Stimulated activated CD4-positive, alpha-beta T cell treated with anti-CD3 and anti-CD28 coated beads, Interleukin-1b, Interleukin-23, amount 100 ng/mL, for 1 hour (primary cell): ENCODE results near the gene SLC3A2.
A peak's percentile ranks its signal among the peaks of the same experiment; 100 is the strongest.

Source experiments
- DNase-seq, 2 donors: peaks; one replicate each; pipeline ENCODE4 v3.0.0-alpha.2; 2020; ENCODE audit warnings: low read depth in 2 of 2

Gene SLC3A2

DNA sequence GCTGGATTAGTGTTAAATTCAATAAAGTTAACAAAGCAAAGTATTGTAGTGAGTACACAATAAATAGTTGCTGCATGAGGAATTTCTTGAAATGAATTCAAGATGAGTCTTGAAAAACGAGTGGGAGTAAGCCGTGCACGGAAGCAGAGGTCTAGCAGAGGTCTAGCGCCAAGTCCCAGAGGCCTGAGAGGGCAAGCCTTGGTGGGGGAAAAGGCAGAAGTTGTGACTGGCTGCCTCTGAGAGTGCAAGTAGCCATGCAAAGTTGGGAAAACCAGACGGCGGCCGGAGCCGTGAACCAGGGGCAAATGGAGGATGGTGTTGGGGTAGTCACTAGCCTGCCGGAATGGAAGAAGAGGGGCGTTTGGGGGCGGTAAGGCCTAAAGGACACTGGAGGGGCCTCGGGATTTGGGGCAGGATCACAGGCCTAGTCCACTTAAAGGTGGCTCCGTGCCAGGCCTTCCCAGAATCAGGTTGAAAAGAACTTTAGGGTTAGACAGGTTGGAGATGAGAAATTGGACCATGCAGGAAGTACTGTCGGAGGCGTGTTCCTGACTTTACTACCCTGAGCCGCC, 379 bp upstream of the SLC3A2 start:
- DNase-seq: no peak

- DNase-seq: peak; percentile 73 to 88
These were observed 1.1 kb downstream of the SLC3A2 start for GRCh38 chr11:62881579-62882430.

- DNase-seq: no peak
These were observed 1.7 kb downstream of the SLC3A2 start for GRCh38 chr11:62882431-62882749.

DNA sequence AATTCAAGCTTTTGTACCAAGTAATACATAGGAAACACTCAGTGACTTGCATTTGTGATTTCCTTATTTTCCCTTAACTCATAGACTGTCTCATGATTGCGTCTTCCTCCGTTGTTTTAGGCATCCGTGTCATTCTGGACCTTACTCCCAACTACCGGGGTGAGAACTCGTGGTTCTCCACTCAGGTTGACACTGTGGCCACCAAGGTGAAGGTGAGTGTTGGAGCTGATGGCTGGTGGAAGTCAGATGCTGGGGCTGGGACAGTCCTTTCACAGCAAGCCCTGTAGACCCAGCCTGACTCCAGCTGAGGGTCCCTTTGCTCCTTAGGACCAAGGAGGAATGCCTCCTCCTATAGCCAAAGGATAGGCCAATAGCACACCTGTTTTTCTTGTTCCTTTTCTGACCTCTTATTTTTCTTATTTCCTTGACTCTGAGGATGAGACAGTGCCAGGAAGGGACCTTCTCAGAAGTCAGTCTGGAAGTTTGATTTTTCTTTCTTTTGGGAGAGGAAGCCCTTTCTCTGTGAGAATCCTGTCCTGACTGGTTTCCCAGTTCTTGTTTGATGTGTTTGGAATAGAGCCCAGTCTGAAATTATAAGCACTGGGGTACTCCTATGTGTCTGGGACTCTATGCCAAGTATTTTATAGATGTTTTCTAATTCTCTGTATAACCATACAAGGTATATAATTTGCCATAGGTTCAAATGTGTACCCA, 2.2 kb downstream of the SLC3A2 start:
- no peak for DNase-seq

DNA sequence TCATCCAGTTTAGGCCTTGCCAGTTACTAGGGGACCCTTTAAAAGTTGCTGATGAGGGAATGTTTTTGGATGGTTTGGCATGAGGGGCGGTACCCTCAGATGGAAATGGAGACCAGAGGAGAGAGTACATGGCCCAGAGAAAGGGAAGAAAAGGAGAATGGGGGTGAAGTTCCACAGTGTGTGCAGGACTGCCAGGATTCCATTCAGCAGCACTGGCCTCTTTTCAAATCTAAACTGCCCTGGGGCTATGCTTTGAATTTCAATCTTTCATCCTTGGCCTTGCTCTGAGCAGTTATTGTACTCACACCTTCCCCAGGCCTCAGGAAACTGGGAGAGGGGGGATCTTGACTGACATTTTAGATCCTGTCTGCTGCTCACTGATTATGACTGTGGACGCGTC, 3.0 kb downstream of the SLC3A2 start:
- no peak for DNase-seq

DNA sequence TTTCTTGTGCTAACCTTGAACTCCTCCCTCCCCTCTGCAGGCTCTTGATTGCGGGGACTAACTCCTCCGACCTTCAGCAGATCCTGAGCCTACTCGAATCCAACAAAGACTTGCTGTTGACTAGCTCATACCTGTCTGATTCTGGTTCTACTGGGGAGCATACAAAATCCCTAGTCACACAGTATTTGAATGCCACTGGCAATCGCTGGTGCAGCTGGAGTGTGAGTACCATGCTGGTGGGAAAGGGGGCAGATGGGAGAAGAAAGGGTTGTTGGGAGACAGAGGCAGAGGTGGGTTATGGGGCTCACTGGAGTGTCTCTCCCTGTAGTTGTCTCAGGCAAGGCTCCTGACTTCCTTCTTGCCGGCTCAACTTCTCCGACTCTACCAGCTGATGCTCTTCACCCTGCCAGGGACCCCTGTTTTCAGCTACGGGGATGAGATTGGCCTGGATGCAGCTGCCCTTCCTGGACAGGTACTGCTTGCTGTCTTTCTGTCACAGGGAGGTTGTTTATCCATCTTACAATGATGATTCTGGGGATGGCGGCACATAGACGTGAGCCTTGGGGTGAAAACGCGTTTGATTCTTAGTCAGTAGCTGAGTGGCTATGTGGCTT, 4.5 kb downstream of the SLC3A2 start:
- DNase-seq: no peak

DNA sequence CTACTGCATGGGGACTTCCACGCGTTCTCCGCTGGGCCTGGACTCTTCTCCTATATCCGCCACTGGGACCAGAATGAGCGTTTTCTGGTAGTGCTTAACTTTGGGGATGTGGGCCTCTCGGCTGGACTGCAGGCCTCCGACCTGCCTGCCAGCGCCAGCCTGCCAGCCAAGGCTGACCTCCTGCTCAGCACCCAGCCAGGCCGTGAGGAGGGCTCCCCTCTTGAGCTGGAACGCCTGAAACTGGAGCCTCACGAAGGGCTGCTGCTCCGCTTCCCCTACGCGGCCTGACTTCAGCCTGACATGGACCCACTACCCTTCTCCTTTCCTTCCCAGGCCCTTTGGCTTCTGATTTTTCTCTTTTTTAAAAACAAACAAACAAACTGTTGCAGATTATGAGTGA, 7.7 kb downstream of the SLC3A2 start:
- DNase-seq: no peak

DNA sequence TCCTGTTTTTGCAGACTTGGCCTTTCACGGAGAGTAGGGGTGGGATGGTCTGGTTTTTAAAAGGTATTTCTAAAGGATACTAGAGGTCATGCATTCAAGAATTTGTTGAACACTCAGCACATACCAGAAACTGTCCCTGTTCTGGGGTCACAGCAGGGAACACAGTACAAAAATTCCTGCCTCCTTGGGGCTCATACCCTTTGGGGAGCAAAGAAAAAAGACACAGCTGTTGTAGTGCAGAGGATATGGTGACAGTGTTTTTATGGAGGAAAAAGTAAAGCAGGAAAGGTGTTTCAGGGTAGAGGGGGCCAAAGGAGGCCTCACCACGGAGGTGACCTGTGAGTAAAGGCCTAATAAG, 8.4 kb downstream of the SLC3A2 start:
- no peak for DNase-seq

DNA sequence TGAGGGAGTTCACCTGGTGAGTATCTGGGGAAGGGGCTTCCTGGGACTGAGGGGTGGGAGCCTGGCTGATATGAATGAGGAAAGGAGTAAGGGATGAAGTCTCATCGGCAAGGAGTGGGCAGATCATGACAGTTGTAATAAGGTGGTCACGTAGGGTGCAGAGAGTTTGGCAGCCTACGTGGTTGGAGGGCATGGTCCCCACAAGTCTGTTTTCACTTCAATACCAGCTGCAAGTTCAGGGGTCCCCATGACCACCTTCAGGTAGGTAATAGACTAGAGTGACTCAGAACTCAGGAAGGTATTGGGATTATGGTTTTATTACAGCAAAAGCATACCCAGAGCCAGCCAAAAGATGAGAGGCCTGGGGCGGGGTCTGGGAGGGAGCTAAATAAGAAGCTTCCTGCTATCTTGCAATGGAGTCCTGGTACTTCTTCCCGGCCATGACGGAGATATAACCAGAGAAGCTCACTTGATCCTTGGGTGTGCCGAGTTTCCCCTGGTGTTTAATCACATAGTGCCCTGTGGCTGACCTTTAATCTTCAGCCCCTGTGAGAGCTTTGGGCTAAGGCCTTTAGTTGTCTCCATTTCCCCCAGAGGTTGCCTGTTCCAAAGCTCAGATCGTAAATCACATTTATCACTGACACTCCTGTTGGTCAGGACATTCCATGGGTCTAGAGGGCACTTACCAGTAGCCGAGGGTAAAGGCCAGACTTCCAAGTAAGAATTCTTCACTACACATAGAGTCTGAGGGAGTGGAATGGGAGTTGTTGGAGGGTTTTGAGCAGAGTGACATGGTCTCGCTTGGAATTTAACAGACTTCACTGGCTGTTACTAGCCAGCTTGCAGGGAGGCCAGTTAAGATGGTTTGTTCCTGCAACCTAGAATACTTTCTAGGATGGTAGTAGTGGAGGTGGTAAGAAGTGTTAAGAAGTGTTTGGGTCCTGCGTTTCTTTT, 9.1 kb downstream of the SLC3A2 start:
- DNase-seq: no peak

- DNase-seq: no peak
These were observed 11.6 kb downstream of the SLC3A2 start for GRCh38 chr11:62892077-62892922.

GRCh38 chr11:62895501-62895900, 14.8 kb downstream of the SLC3A2 start:
- DNase-seq: no peak

- no peak for DNase-seq
These were observed 15.4 kb downstream of the SLC3A2 start for GRCh38 chr11:62896049-62896448.

DNA sequence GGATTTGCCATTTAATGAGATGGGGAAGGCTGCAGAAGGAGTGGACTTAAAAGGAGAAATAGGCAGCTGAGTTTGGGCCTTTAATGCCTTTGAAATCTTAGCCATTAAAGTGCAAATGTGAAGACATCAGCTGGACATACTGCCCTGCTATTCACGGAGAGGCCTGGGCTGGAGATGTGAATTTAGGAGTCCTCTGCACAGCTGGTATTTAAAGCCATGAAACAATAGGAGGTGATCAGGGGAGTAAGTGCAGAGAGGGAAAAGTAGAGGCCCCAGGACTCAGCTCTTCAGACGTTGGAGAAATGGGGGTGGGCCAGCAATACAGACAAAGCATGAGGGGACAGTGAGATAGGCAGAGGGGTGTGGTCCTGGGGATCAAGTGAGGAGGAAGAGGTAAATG, 16.6 kb downstream of the SLC3A2 start:
- no peak for DNase-seq

GRCh38 chr11:62898027-62898426, 17.3 kb downstream of the SLC3A2 start:
- DNase-seq: no peak

DNA sequence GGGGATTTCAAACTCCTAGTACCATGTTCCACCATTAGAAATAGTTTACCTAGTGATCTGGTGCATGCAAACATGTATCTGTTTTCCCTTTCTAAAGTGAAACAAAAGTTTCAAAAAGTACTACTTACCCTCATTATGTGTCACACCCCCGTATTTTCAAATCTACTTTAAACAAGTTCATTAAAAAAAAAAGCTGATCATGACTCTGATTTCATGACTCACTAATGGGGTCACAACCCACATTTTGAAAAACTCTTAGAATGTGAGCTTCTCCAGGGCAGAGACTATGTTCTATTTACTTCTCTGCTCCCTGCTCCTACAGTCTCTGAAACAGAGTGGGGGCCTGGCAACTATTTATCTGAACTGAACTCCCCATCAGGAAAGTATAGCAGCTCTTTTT, 22.2 kb downstream of the SLC3A2 start:
- DNase-seq: no peak

- DNase-seq: no peak
These were observed 24.6 kb downstream of the SLC3A2 start for GRCh38 chr11:62905296-62905695.

- DNase-seq: peak; percentile 54 to 61
These were observed 25.3 kb downstream of the SLC3A2 start for GRCh38 chr11:62905927-62906531.

GRCh38 chr11:62908468-62909072, 27.9 kb downstream of the SLC3A2 start:
- DNase-seq: no peak

DNA sequence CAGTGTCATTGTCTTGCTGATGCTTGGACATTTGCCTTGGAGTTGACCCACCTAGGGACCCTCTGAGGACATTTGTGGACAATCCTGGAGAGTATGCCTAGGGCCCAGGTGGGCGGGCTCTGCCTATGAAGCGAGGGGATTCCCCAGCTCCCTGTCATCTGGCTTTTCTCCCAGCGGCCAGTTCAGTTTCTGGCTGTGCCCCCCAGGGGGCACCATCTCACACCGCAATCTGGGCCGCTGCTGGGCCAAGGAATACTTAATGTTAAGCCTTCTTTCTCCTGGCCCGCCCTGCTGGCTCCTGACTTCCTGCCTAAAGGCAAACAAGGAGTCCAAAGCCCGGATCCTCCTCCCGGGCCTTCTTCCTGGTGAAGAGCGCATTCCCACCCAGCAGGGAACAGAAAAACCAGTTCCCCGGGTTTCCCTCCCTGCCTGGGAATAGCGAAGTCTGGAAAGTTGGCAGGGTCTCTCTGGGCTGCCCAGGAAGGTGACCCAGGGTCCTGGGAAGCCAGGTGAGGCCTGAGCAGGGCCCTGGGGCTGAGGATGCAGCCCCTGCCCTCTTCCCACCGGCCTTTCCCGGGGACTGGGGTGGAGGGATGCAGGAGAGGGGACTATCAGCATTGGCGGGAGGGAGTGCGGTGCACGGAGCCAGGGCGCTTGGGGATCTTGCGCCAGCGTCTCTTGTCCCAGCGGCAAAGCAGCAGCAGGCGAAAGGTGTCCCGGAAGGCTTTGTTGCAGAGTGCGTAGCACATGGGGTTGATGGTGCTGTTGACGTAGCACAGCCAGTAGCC, 28.6 kb downstream of the SLC3A2 start:
- DNase-seq: no peak
